K562 (cell line): ENCODE data around the gene SLC35E1. TPM values are rescaled to one million over a fixed set of nuclear protein-coding genes. Genes with fewer than 3 reads are reported as not detected.

Experiments used
- ATAC-seq: fragments of 200-7000 bp; cut with Tn5 transposase; 3 replicates; pipeline ENCODE4 v1.9.1; 2020; ENCODE audit warnings: moderate library complexity
- BruUV-seq: library from RNA; stranded (reverse); fragments of 400-500 nt; replicated peaks from 2 replicates; lab custom pipeline; 2021; lab: Mats Ljungman, UMichigan
- CTCF ChIA-PET: fragments of 300-600 bp; formaldehyde crosslinking; extraction: SDS; loops from one replicate; lab custom pipeline; 2021; ENCODE audit warnings: low intra/inter-chr PET ratio; lab: Yijun Ruan, JAX
- POLR2A ChIA-PET: fragments of 300-600, 350-650 bp; sonication (Branson Sonifier 250); formaldehyde crosslinking; extraction: SDS; loops from one replicate; lab custom pipeline; 2021; ENCODE audit warnings: antibody characterized with exemption, inconsistent platforms; lab: Yijun Ruan, JAX
- DNase-seq, 4 experiments: peaks; one replicate each; pipeline versions ENCODE4 v3.0.0 to v3.0.0-alpha.2; 2011 to 2018; ENCODE audit warnings: low spot score in 3 of 4, mixed read lengths in 3 of 4; ENCODE audit errors: extremely low read depth in 1 of 4
- FAIRE-seq: peaks from 2 replicates; lab custom pipeline; 2011; peaks lifted over from hg19 to GRCh38; lab: Jason Lieb, UNC
- H2AFZ ChIP-seq: 2 replicates; pipeline ENCODE4 v1.6.0; 2011; ENCODE audit warnings: low read depth, low read length, control low read depth, inconsistent platforms
- H3K27ac ChIP-seq: fragments of 200-600 bp; 3 replicates; pipeline ENCODE4 v1.8.0; 2011; ENCODE audit warnings: low read depth, mild to moderate bottlenecking, control low read depth, inconsistent platforms, low read length, moderate library complexity, mixed read lengths; ENCODE audit errors: extremely low read depth
- H3K27me3 ChIP-seq, 2 experiments: fragments of 300-600 bp in 1 of 2; 2 replicates in 1 of 2; 3 replicates in 1 of 2; pipeline versions ENCODE4 v1.6.0 to v1.8.0; 2011; ENCODE audit warnings: inconsistent platforms in 2 of 2, low read length in 2 of 2, mild to moderate bottlenecking in 1 of 2, mixed read lengths in 1 of 2, moderate library complexity in 1 of 2; ENCODE audit not compliant: control insufficient read depth in 2 of 2, insufficient read depth in 2 of 2
- H3K36me3 ChIP-seq: fragments of 300-600 bp; 3 replicates; pipeline ENCODE4 v1.8.0; 2011; ENCODE audit warnings: mild to moderate bottlenecking, low read length, inconsistent platforms; ENCODE audit not compliant: control insufficient read depth, insufficient read depth
- H3K4me1 ChIP-seq, 2 experiments: fragments of 200-600 bp in 1 of 2; replicated peaks in 1 of 2; 2 replicates in 1 of 2; 3 replicates in 1 of 2; pipeline versions ENCODE4 v1.5.1 to v1.8.0; 2011; ENCODE audit warnings: inconsistent platforms in 2 of 2, low read length in 2 of 2, mild to moderate bottlenecking in 1 of 2, mixed read lengths in 1 of 2, moderate library complexity in 1 of 2; ENCODE audit not compliant: control insufficient read depth in 2 of 2, insufficient read depth in 2 of 2
- H3K4me2 ChIP-seq: 2 replicates; pipeline ENCODE4 v1.6.1; 2011; ENCODE audit warnings: low read length, control low read depth, inconsistent platforms, mixed read lengths; ENCODE audit not compliant: insufficient read depth
- H3K4me3 ChIP-seq: fragments of 200-600 bp; sonication (generic), shearing (Covaris generic); 2 replicates; pipeline ENCODE4 v1.5.1; 2016; ENCODE audit warnings: control low read depth, inconsistent platforms
- H3K79me2 ChIP-seq: fragments of 200-600 bp; 3 replicates; pipeline ENCODE4 v1.8.0; 2011; ENCODE audit warnings: low read length, inconsistent platforms; ENCODE audit not compliant: control insufficient read depth, insufficient read depth
- H3K9ac ChIP-seq, 2 experiments: 2 replicates each; pipeline versions ENCODE4 v1.6.0 to v1.6.1; 2011; ENCODE audit warnings: low read depth in 2 of 2, low read length in 2 of 2, control low read depth in 1 of 2, inconsistent platforms in 1 of 2, mild to moderate bottlenecking in 1 of 2, mixed read lengths in 1 of 2; ENCODE audit not compliant: insufficient read depth in 1 of 2
- H3K9me1 ChIP-seq: one replicate; pipeline ENCODE4 v1.6.0; 2011; ENCODE audit warnings: inconsistent platforms, mild to moderate bottlenecking, low read length, moderate library complexity; ENCODE audit not compliant: control insufficient read depth, insufficient read depth
- H3K9me3 ChIP-seq: replicated peaks from 2 replicates; pipeline ENCODE4 v1.5.1; 2011; ENCODE audit warnings: low read depth, low read length, inconsistent platforms; ENCODE audit not compliant: control insufficient read depth, insufficient read depth
- H4K20me1 ChIP-seq: replicated peaks from 2 replicates; pipeline ENCODE4 v1.6.1; 2011; ENCODE audit warnings: low read length, inconsistent platforms, mixed read lengths; ENCODE audit not compliant: control insufficient read depth, insufficient read depth
- ARHGAP35 ChIP-seq: fragments of 450-650 bp; IDR thresholded peaks from 2 replicates; pipeline ENCODE4 v1.6.1; 2018; ENCODE audit not compliant: partially characterized antibody
- DMBX1 ChIP-seq: fragments of 250-450 bp; sonication (Bioruptor Pico); IDR thresholded peaks from 2 replicates; pipeline ENCODE4 v1.8.0; 2022; ENCODE audit warnings: inconsistent platforms, mild to moderate bottlenecking, moderate library complexity, borderline replicate concordance
- EHMT2 ChIP-seq: fragments of 450-650 bp; IDR thresholded peaks from 2 replicates; pipeline ENCODE4 v1.6.1; 2018; ENCODE audit warnings: antibody characterized with exemption
- GATA2 ChIP-seq: sonication (generic); formaldehyde crosslinking; IDR thresholded peaks from 2 replicates; pipeline ENCODE4 v1.4.0; 2020; ENCODE audit warnings: mild to moderate bottlenecking, missing genetic modification reagents
- GATAD2A ChIP-seq: fragments of 450-650 bp; IDR thresholded peaks from 2 replicates; pipeline ENCODE4 v1.6.1; 2017
- NFIC ChIP-seq: fragments of 450-650 bp; IDR thresholded peaks from 2 replicates; pipeline ENCODE4 v1.6.1; 2017; ENCODE audit warnings: mild to moderate bottlenecking, inconsistent platforms
- NRF1 ChIP-seq, 2 experiments: fragments of 450-650 bp; IDR thresholded peaks in 1 of 2; conservative IDR thresholded peaks in 1 of 2; 2 replicates each; pipeline ENCODE4 v1.6.1; 2014; ENCODE audit warnings: mild to moderate bottlenecking in 2 of 2
- RBM34 ChIP-seq: fragments of 200-400 bp; formaldehyde crosslinking; IDR thresholded peaks from 2 replicates; pipeline ENCODE4 v1.6.1; 2018; ENCODE audit warnings: low read length, borderline replicate concordance; ENCODE audit not compliant: insufficient read depth
- RFX1 ChIP-seq: fragments of 450-650 bp; IDR thresholded peaks from 2 replicates; pipeline ENCODE4 v1.6.1; 2016; ENCODE audit warnings: mild to moderate bottlenecking, moderate library complexity
- ZNF143 ChIP-seq: sonication (generic); formaldehyde crosslinking; IDR thresholded peaks from 2 replicates; pipeline ENCODE4 v1.9.0; 2022; ENCODE audit warnings: mild to moderate bottlenecking, missing genetic modification reagents
- WGBS: fragments of 100-300 bp; shearing (Covaris generic); methylation state at CpG from one replicate; pipeline ENCODE4 v1.1.6; 2016; ENCODE audit warnings: low coverage, mixed read lengths; ENCODE audit not compliant: insufficient coverage; ENCODE audit errors: missing lambda C conversion rate; 5-methylcytosine and 5-hydroxymethylcytosine counted together
- in situ Hi-C: fragments of 300-500 bp; cut with MboI; formaldehyde crosslinking; loops from 4 replicates; pipeline ENCODE4 v1.15.0; 2018; ENCODE audit warnings: inconsistent platforms, mixed read lengths
- intact Hi-C: fragments of 100-400 bp; cut with micrococcal nuclease; formaldehyde crosslinking; loops from 2 replicates; pipeline ENCODE4 v1.14.2; 2022
- polyA plus RNA-seq, 8 experiments: library from polyadenylated mRNA; depleted of rRNA in 4 of 8; stranded (reverse) in 5 of 8; unstranded in 3 of 8; fragments of >200 nt; fragmentation: Nextera tagmentation in 2 of 8; fragmentation: Illumina TruSeq in 1 of 8; extraction: Ambion mirVana in 2 of 8; extraction: Trizol in 1 of 8; gene quantifications; 2 replicates each; pipeline versions ENCODE4 v1.2.1 to v1.2.3, GENCODE V29; 2011 to 2014; ENCODE audit warnings: inconsistent platforms in 1 of 8, missing spikeins in 1 of 8
- total RNA-seq, 7 experiments: library from RNA; depleted of rRNA in 6 of 7; stranded (reverse); fragments of >200 nt in 6 of 7; fragmentation: Illumina TruSeq in 2 of 7; extraction: Trizol in 2 of 7; gene quantifications; 2 replicates each; pipeline versions ENCODE4 v1.2.1 to v1.2.3, GENCODE V29; 2011 to 2021; ENCODE audit warnings: low replicate concordance in 1 of 7
- TF ChIP-seq, protein P1 (sequence below), 2 experiments: fragments of 450-650 bp in 1 of 2; sonication (generic) in 1 of 2; formaldehyde crosslinking in 1 of 2; IDR thresholded peaks in 1 of 2; conservative IDR thresholded peaks in 1 of 2; 2 replicates each; pipeline versions ENCODE4 v1.6.1 to v1.8.1; 2016 to 2023; ENCODE audit warnings: mild to moderate bottlenecking in 2 of 2, moderate library complexity in 2 of 2, inconsistent platforms in 1 of 2, missing genetic modification reagents in 1 of 2
- TF ChIP-seq, protein P2 (sequence below), 2 experiments: fragments of 450-650 bp; conservative IDR thresholded peaks; 2 replicates each; pipeline ENCODE4 v1.6.1; 2017; ENCODE audit warnings: mild to moderate bottlenecking in 2 of 2, moderate library complexity in 2 of 2
- TF ChIP-seq, protein P3 (sequence below): fragments of 200-400 bp; formaldehyde crosslinking; IDR thresholded peaks from 2 replicates; pipeline ENCODE4 v1.6.1; 2017; ENCODE audit warnings: mild to moderate bottlenecking, low read depth, low read length, moderate library complexity
- TF ChIP-seq, protein P4 (sequence below): fragments of 250-450 bp; sonication (Bioruptor Pico); IDR thresholded peaks from 2 replicates; pipeline ENCODE4 v1.8.0; 2022; ENCODE audit warnings: inconsistent platforms

SLC35E1 gene
- total and polyA plus RNA-seq, 9 of the 15 experiments (the other 6 are each of a cell fraction or from before 2014, with no cell fraction given): 15.0 to 40.1 (median 25.7) TPM

DNA sequence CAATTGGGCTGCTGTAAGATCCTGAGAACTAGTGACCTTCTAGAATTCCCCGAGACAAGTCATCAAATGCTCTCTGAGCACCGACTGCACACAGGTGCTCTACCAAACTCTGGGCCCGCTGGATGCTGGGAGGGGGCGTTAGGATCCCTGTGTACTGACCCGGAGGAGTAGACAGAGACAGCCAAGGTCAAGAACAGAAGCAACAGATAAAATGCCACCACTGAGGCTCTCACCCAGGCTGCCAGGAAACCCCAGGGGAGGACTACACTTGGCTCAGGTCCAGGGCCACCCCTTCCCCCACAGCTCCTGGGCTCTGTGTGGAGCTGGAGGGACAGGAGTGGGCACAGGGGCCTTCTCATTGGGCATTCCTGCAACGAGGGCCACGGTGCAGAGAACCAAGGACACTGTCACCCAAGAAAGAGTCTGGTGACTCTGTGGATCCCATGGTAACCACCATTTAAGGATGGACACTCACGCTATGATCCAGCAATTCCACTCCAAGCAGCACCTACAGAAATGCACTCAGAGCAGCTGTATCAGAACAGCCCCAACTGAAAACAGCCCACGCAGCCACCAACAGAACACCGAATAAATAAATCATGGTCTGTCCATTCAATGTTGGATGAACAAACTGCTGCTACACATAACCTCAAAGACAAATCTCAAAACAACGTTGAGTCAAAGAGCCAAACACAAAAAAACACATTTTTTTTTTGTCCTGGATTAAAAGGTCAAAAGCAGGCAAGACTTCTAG, 16.8 kb upstream of the SLC35E1 start:
- WGBS: 9% methylated on average over 11 of the region's 11 CpGs
- ATAC-seq (peak; percentile 3; the same call in 2 of the 3 replicates), FAIRE-seq (no peak), DNase-seq (no peak)
- peaks cover 49 to 67% of the 10 kb centered on the region in 2 experiments for H3K4me1 ChIP-seq
- POLR2A ChIA-PET: interaction anchor here (0.6 to 1.9 kb wide), 2 partner anchors 13 to 58 kb away, joined by 3 to 8 read pairs; no protein-coding TSS in a partner anchor
- H3K4me2 ChIP-seq: peak overlapping the region; percentile 77
- peak overlapping the region; percentile 18 to 75 for H3K9ac ChIP-seq
- peaks cover 96% of the 10 kb centered on the region for H3K79me2 ChIP-seq
- H3K9me1 ChIP-seq: no peaks in the 10 kb centered on the region
- H3K9me3 ChIP-seq: no peaks in the 10 kb centered on the region
- H3K27ac ChIP-seq: peak overlapping the region; percentile 61
- no peaks in the 10 kb centered on the region for H3K27me3 ChIP-seq
- peak overlapping the region; percentile 7; the same call in 1 of the 2 replicates for H3K4me3 ChIP-seq
- in situ Hi-C loops (no loop called here), intact Hi-C loops (loop anchor here (2.0 kb wide), 1 partner anchor 40 kb away; the partner anchor contains the start of gene MED26)
- peak overlapping the region; percentile 42 for H2AFZ ChIP-seq
- H4K20me1 ChIP-seq: peaks cover 58% of the 10 kb centered on the region
- CTCF ChIA-PET: no interaction called here
- BruUV-seq: no TSS peak
- peaks cover 14% of the 10 kb centered on the region; the same call in 2 of the 3 replicates for H3K36me3 ChIP-seq
- TF ChIP-seq, protein P1, sequence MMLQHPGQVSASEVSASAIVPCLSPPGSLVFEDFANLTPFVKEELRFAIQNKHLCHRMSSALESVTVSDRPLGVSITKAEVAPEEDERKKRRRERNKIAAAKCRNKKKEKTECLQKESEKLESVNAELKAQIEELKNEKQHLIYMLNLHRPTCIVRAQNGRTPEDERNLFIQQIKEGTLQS (IDR thresholded peaks at IDR 0.05): no peak
- TF ChIP-seq, protein P1 (CRISPR knock-in tag; conservative IDR thresholded peaks at IDR 0.05): no peak
- TF ChIP-seq, protein P2, sequence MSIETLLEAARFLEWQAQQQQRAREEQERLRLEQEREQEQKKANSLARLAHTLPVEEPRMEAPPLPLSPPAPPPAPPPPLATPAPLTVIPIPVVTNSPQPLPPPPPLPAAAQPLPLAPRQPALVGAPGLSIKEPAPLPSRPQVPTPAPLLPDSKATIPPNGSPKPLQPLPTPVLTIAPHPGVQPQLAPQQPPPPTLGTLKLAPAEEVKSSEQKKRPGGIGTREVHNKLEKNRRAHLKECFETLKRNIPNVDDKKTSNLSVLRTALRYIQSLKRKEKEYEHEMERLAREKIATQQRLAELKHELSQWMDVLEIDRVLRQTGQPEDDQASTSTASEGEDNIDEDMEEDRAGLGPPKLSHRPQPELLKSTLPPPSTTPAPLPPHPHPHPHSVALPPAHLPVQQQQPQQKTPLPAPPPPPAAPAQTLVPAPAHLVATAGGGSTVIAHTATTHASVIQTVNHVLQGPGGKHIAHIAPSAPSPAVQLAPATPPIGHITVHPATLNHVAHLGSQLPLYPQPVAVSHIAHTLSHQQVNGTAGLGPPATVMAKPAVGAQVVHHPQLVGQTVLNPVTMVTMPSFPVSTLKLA (conservative IDR thresholded peaks at IDR 0.05): peak in 1 of 2 experiments; percentile 46; a peak in 1 of 4 replicates
- TF ChIP-seq RFX1 (peak; percentile 68; the same call in 1 of the 2 replicates), ARHGAP35 (no peak), GATA2 (CRISPR knock-in tag) (no peak), NFIC (peak; percentile 91), NRF1 (conservative IDR thresholded peaks at IDR 0.05 in 1 of 2, IDR thresholded peaks at IDR 0.05 in 1 of 2) (0 out of 4 replicates have a peak, but pooled peaks of 1 of the 2 experiments have one; percentile 8), ZNF143 (CRISPR knock-in tag) (0 out of 2 replicates have a peak, but pooled peaks have one; percentile 19), EHMT2 (no peak), GATAD2A (no peak), DMBX1 (CRISPR knock-in tag) (no peak), RBM34 (no peak)
- TF ChIP-seq, protein P3, sequence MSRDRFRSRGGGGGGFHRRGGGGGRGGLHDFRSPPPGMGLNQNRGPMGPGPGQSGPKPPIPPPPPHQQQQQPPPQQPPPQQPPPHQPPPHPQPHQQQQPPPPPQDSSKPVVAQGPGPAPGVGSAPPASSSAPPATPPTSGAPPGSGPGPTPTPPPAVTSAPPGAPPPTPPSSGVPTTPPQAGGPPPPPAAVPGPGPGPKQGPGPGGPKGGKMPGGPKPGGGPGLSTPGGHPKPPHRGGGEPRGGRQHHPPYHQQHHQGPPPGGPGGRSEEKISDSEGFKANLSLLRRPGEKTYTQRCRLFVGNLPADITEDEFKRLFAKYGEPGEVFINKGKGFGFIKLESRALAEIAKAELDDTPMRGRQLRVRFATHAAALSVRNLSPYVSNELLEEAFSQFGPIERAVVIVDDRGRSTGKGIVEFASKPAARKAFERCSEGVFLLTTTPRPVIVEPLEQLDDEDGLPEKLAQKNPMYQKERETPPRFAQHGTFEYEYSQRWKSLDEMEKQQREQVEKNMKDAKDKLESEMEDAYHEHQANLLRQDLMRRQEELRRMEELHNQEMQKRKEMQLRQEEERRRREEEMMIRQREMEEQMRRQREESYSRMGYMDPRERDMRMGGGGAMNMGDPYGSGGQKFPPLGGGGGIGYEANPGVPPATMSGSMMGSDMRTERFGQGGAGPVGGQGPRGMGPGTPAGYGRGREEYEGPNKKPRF: no peak
- TF ChIP-seq, protein P4, sequence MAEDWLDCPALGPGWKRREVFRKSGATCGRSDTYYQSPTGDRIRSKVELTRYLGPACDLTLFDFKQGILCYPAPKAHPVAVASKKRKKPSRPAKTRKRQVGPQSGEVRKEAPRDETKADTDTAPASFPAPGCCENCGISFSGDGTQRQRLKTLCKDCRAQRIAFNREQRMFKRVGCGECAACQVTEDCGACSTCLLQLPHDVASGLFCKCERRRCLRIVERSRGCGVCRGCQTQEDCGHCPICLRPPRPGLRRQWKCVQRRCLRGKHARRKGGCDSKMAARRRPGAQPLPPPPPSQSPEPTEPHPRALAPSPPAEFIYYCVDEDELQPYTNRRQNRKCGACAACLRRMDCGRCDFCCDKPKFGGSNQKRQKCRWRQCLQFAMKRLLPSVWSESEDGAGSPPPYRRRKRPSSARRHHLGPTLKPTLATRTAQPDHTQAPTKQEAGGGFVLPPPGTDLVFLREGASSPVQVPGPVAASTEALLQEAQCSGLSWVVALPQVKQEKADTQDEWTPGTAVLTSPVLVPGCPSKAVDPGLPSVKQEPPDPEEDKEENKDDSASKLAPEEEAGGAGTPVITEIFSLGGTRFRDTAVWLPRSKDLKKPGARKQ (CRISPR knock-in tag): no peak
